Caco-2 (cell line): ENCODE data around the gene PLEKHD1. TPM values are rescaled to one million over a fixed set of nuclear protein-coding genes. Genes with fewer than 3 reads are reported as not detected.

Experiments used
- BruUV-seq: library from RNA; stranded (reverse); fragments of 400-500 nt; replicated peaks from 2 replicates; lab custom pipeline; 2021; lab: Mats Ljungman, UMichigan
- CTCF ChIA-PET: fragments of 300-600 bp; sonication (Branson Sonifier 250); formaldehyde crosslinking; loops from one replicate; lab custom pipeline; 2022; ENCODE audit warnings: antibody characterized with exemption; lab: Charles Lee
- POLR2A ChIA-PET: fragments of 300-600 bp; sonication (Branson Sonifier 250); formaldehyde crosslinking; loops from one replicate; lab custom pipeline; 2022; ENCODE audit warnings: antibody characterized with exemption; lab: Charles Lee
- DNase-seq, 2 experiments: peaks; one replicate each; pipeline versions ENCODE4 v3.0.0 to v3.0.0-alpha.2; 2020 to 2022
- H3K27me3 ChIP-seq: replicated peaks from 2 replicates; pipeline ENCODE4 v1.6.0; 2011; ENCODE audit warnings: low read length; ENCODE audit not compliant: control insufficient read depth, insufficient read depth
- H3K36me3 ChIP-seq: 2 replicates; pipeline ENCODE4 v1.5.1; 2011; ENCODE audit warnings: low read length; ENCODE audit not compliant: control insufficient read depth, insufficient read depth
- H3K4me1 ChIP-seq: fragments of 250-450 bp; sonication (Bioruptor Pico); 2 replicates; pipeline ENCODE4 v1.5.1; 2020; ENCODE audit warnings: mild to moderate bottlenecking
- H3K4me3 ChIP-seq: 2 replicates; pipeline ENCODE4 v1.5.1; 2011; ENCODE audit warnings: low read depth, mild to moderate bottlenecking, control low read depth, low read length
- H3K9me3 ChIP-seq: fragments of 250-450 bp; sonication (Bioruptor Pico); 2 replicates; pipeline ENCODE4 v1.5.1; 2020; ENCODE audit warnings: mild to moderate bottlenecking, moderate library complexity
- H3K27ac Mint-ChIP-seq: one replicate; pipeline ENCODE4 v1.8.0; 2022; ENCODE audit warnings: mixed read lengths; ENCODE audit not compliant: unreplicated experiment
- H3K27me3 Mint-ChIP-seq: one replicate; pipeline ENCODE4 v1.8.0; 2022; ENCODE audit warnings: mixed read lengths; ENCODE audit not compliant: insufficient read depth, unreplicated experiment
- H3K36me3 Mint-ChIP-seq: one replicate; pipeline ENCODE4 v1.8.0; 2022; ENCODE audit warnings: mild to moderate bottlenecking, mixed read lengths; ENCODE audit not compliant: insufficient read depth, unreplicated experiment
- H3K4me1 Mint-ChIP-seq: one replicate; pipeline ENCODE4 v1.8.0; 2022; ENCODE audit warnings: low read depth, mixed read lengths; ENCODE audit not compliant: unreplicated experiment
- H3K4me3 Mint-ChIP-seq: one replicate; pipeline ENCODE4 v1.8.0; 2022; ENCODE audit warnings: mild to moderate bottlenecking, moderate library complexity, mixed read lengths; ENCODE audit not compliant: unreplicated experiment
- H3K9me3 Mint-ChIP-seq: one replicate; pipeline ENCODE4 v1.8.0; 2022; ENCODE audit warnings: mixed read lengths; ENCODE audit not compliant: unreplicated experiment
- intact Hi-C: fragments of 100-400 bp; cut with micrococcal nuclease; formaldehyde crosslinking; loops from one replicate; pipeline ENCODE4 v1.10.0; 2022; ENCODE audit not compliant: unreplicated experiment
- total RNA-seq: library from RNA; stranded (reverse); gene quantifications from 2 replicates; pipeline ENCODE4 v1.2.3, GENCODE V29; 2022
- TF ChIP-seq, protein P1 (sequence below), 2 experiments: fragments of 200-600 bp in 1 of 2; IDR thresholded peaks; 1 replicate in 1 of 2; 2 replicates in 1 of 2; pipeline versions ENCODE4 v1.5.1 to v1.8.0; 2011 to 2022; ENCODE audit warnings: antibody characterized with exemption in 1 of 2, control low read depth in 1 of 2, inconsistent platforms in 1 of 2, low read depth in 1 of 2, low read length in 1 of 2, mild to moderate bottlenecking in 1 of 2, moderate library complexity in 1 of 2; ENCODE audit not compliant: insufficient read depth in 1 of 2, severe bottlenecking in 1 of 2, unreplicated experiment in 1 of 2

Gene PLEKHD1
- total RNA-seq, 1 experiment from 2014 or later, result 0.50 TPM

DNA sequence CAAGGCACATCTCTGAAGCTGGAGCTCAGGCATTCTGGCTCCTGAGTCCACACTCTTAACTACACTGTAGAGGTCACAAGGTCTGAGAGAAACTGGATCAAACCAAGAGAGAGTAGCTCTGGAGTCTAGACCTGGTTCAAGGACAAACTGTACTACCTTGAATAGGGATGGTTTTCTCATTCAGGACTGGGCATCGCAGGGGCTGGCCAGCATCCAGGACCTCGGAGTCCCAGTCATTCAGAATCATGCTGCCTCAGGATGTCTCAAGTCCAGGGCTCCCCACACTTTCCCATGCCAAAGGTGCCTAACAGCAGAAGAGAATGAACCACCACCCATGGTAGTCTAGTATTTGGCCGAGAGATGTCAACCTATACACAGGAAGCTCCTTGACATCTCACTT is 13.1 kb upstream of the PLEKHD1 start:
- H3K4me3 Mint-ChIP-seq, result no peak overlapping the region
- H3K36me3 ChIP-seq, result no peaks in the 10 kb centered on the region
- TF ChIP-seq, protein P1, sequence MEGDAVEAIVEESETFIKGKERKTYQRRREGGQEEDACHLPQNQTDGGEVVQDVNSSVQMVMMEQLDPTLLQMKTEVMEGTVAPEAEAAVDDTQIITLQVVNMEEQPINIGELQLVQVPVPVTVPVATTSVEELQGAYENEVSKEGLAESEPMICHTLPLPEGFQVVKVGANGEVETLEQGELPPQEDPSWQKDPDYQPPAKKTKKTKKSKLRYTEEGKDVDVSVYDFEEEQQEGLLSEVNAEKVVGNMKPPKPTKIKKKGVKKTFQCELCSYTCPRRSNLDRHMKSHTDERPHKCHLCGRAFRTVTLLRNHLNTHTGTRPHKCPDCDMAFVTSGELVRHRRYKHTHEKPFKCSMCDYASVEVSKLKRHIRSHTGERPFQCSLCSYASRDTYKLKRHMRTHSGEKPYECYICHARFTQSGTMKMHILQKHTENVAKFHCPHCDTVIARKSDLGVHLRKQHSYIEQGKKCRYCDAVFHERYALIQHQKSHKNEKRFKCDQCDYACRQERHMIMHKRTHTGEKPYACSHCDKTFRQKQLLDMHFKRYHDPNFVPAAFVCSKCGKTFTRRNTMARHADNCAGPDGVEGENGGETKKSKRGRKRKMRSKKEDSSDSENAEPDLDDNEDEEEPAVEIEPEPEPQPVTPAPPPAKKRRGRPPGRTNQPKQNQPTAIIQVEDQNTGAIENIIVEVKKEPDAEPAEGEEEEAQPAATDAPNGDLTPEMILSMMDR (IDR thresholded peaks at IDR 0.05; ENCODE audit: insufficient read depth in 1 of 2, low read depth in 1 of 2, low read length in 1 of 2, severe bottlenecking in 1 of 2, unreplicated experiment in 1 of 2), result no peak
- BruUV-seq, result no TSS peak
- DNase-seq, result no peak
- H3K36me3 Mint-ChIP-seq, result no peaks in the 10 kb centered on the region
- no peaks in the 10 kb centered on the region for H3K27me3 ChIP-seq
- CTCF ChIA-PET, result interaction anchor here (0.6 kb wide), 1 partner anchor 141 kb away, joined by 4 read pairs; no protein-coding TSS in a partner anchor
- POLR2A ChIA-PET, result no interaction called here
- H3K9me3 Mint-ChIP-seq, result no peaks in the 10 kb centered on the region
- H3K4me1 ChIP-seq, result no peaks in the 10 kb centered on the region
- H3K27ac Mint-ChIP-seq, result no peak overlapping the region
- intact Hi-C loops, result no loop called here
- H3K27me3 Mint-ChIP-seq, result no peaks in the 10 kb centered on the region
- no peaks in the 10 kb centered on the region for H3K4me1 Mint-ChIP-seq
- H3K4me3 ChIP-seq, result no peak overlapping the region
- H3K9me3 ChIP-seq, result no peaks in the 10 kb centered on the region

DNA sequence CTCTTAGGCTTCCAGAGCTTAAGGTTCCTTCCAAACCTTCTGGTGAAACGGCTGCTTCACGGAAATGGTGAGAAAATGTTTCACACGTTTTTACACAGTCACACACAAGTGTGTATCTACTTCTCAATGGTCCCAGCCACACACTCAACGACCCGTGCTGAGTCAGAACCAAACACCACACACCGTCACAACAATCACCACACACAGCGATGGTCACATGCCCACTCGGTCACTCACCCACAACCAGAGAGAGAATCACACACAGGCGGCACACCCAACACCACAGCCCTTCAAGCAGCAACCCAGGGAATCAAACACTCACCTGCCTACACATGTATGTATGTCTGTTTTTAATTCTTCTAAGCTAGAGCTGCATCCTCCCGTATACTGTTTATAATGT is 12.6 kb upstream of the PLEKHD1 start:
- no peaks in the 10 kb centered on the region for H3K27me3 Mint-ChIP-seq
- TF ChIP-seq, protein P1 (IDR thresholded peaks at IDR 0.05; ENCODE audit: insufficient read depth in 1 of 2, low read depth in 1 of 2, low read length in 1 of 2, severe bottlenecking in 1 of 2, unreplicated experiment in 1 of 2), result no peak
- no peaks in the 10 kb centered on the region for H3K36me3 ChIP-seq
- H3K9me3 Mint-ChIP-seq, result no peaks in the 10 kb centered on the region
- no peaks in the 10 kb centered on the region for H3K36me3 Mint-ChIP-seq
- POLR2A ChIA-PET, result no interaction called here
- no peaks in the 10 kb centered on the region for H3K4me1 Mint-ChIP-seq
- H3K4me1 ChIP-seq, result no peaks in the 10 kb centered on the region
- no TSS peak for BruUV-seq
- H3K4me3 Mint-ChIP-seq, result no peak overlapping the region
- CTCF ChIA-PET, result interaction anchor here (0.6 kb wide), 1 partner anchor 140 kb away, joined by 4 read pairs; no protein-coding TSS in a partner anchor
- DNase-seq, result no peak
- no peaks in the 10 kb centered on the region for H3K27me3 ChIP-seq
- no peaks in the 10 kb centered on the region for H3K9me3 ChIP-seq
- intact Hi-C loops, result no loop called here
- no peak overlapping the region for H3K4me3 ChIP-seq
- H3K27ac Mint-ChIP-seq, result no peak overlapping the region

DNA sequence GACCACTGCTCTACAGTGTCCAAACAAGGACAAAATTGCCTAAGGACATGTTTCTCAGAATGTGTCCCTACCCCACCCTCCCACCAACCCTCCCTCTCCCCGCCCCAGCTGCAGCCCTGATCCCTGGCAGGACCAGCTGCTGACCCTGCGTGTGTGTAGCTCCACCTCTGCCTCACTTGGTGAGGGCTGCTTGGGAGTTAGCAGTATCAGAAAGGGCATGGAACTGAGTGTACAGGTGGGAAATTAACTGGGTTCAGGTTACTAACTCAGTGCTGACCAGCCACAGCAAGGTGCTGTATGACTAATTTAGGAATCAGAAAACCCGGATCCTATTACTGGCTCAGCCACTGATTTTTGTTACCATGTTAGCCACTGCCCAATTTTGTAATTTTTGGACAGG is 11.3 kb upstream of the PLEKHD1 start:
- ChIA-PET CTCF (interaction anchor here (0.6 kb wide), 1 partner anchor 118 kb away, joined by 3 read pairs; no protein-coding TSS in a partner anchor), POLR2A (no interaction called here)

More for the DNA sequence above, 11.3 kb upstream of the PLEKHD1 start:
- no peak overlapping the region for H3K4me3 ChIP-seq
- DNase-seq, result no peak
- H3K4me1 ChIP-seq, result no peaks in the 10 kb centered on the region
- H3K9me3 Mint-ChIP-seq, result no peaks in the 10 kb centered on the region
- no peak overlapping the region for H3K27ac Mint-ChIP-seq
- no peaks in the 10 kb centered on the region for H3K4me1 Mint-ChIP-seq
- H3K4me3 Mint-ChIP-seq, result no peak overlapping the region
- intact Hi-C loops, result no loop called here
- H3K27me3 Mint-ChIP-seq, result no peaks in the 10 kb centered on the region
- no TSS peak for BruUV-seq
- H3K9me3 ChIP-seq, result no peaks in the 10 kb centered on the region
- no peaks in the 10 kb centered on the region for H3K27me3 ChIP-seq
- no peaks in the 10 kb centered on the region for H3K36me3 Mint-ChIP-seq
- H3K36me3 ChIP-seq, result no peaks in the 10 kb centered on the region
- TF ChIP-seq, protein P1 (IDR thresholded peaks at IDR 0.05; ENCODE audit: insufficient read depth in 1 of 2, low read depth in 1 of 2, low read length in 1 of 2, severe bottlenecking in 1 of 2, unreplicated experiment in 1 of 2), result no peak
